GM23338 (cell line): ENCODE data around the gene CYTH3.

ENCODE experiments used
- CTCF ChIP-seq, 2 experiments: fragments of 200-600 bp in 1 of 2; sonication (generic) in 1 of 2; conservative IDR thresholded peaks; 2 replicates each; pipeline versions ENCODE4 v1.5.1 to v1.6.1; 2016 to 2017; ENCODE audit warnings: antibody characterized with exemption in 2 of 2, low read depth in 2 of 2, mild to moderate bottlenecking in 2 of 2, moderate library complexity in 1 of 2
- ETS1 ChIP-seq: IDR thresholded peaks from 2 replicates; pipeline ENCODE4 v1.6.1; 2016; ENCODE audit warnings: antibody characterized with exemption
- EZH2 ChIP-seq: fragments of 200-600 bp; sonication (generic); IDR thresholded peaks from one replicate; pipeline ENCODE4 v1.8.0; 2017; ENCODE audit warnings: antibody characterized with exemption, mild to moderate bottlenecking, low read depth; ENCODE audit not compliant: unreplicated experiment
- EZH2phosphoT487 ChIP-seq: fragments of 200-600 bp; sonication (generic); IDR thresholded peaks from one replicate; pipeline ENCODE4 v1.8.1; 2018; ENCODE audit warnings: antibody characterized with exemption; ENCODE audit not compliant: unreplicated experiment
- JUNB ChIP-seq: IDR thresholded peaks from one replicate; pipeline ENCODE4 v1.6.1; 2016; ENCODE audit warnings: antibody characterized with exemption; ENCODE audit not compliant: unreplicated experiment
- NANOG ChIP-seq: IDR thresholded peaks from 2 replicates; pipeline ENCODE4 v1.6.1; 2016; ENCODE audit warnings: antibody characterized with exemption, borderline replicate concordance
- POLR2AphosphoS5 ChIP-seq: IDR thresholded peaks from 2 replicates; pipeline ENCODE4 v1.6.1; 2016; ENCODE audit warnings: antibody characterized with exemption, low read depth
- REST ChIP-seq: IDR thresholded peaks from one replicate; pipeline ENCODE4 v1.6.1; 2018; ENCODE audit warnings: antibody characterized with exemption; ENCODE audit not compliant: unreplicated experiment
- ZNF114 ChIP-seq: fragments of 250-450 bp; sonication (Bioruptor Pico); IDR thresholded peaks from 2 replicates; pipeline ENCODE4 v1.5.0; 2020; ENCODE audit warnings: mild to moderate bottlenecking, moderate library complexity

- TF ChIP-seq CTCF (conservative IDR thresholded peaks at IDR 0.05; ENCODE audit: low read depth in 2 of 2), result no peak
- no peak for TF ChIP-seq POLR2AphosphoS5
- TF ChIP-seq EZH2, result no peak
- TF ChIP-seq REST, result no peak
- TF ChIP-seq ETS1, result no peak
- TF ChIP-seq EZH2phosphoT487, result no peak
- no peak for TF ChIP-seq NANOG
- TF ChIP-seq JUNB, result no peak
- TF ChIP-seq ZNF114 (CRISPR knock-in tag), result no peak
Observed at GRCh38 chr7:6306471-6306870, 34.0 kb upstream of the CYTH3 start.
